ENCODE measurements around the gene EHHADH.

The EHHADH gene

GRCh38 chr3:185210621-185211142 is 43.2 kb downstream of the EHHADH start:
- TF ChIP-seq CTCF (IDR thresholded peaks at IDR 0.05; ENCODE audit: low read depth, low read length, missing control alignments) = no peak
- H3K4me3 ChIP-seq (replicated peaks; ENCODE audit: low read depth, low read length) = no peak overlapping the region
- no peak for DNase-seq (ENCODE audit: extremely low read depth, low read depth)

- H3K4me3 ChIP-seq (replicated peaks; ENCODE audit: low read depth, low read length) = no peak overlapping the region
- DNase-seq (ENCODE audit: extremely low read depth, low read depth) = no peak
- no peak for TF ChIP-seq CTCF (IDR thresholded peaks at IDR 0.05; ENCODE audit: low read depth, low read length, missing control alignments)
These were observed 45.0 kb downstream of the EHHADH start for GRCh38 chr3:185208823-185209222.

GRCh38 chr3:185207931-185208746 is 45.7 kb downstream of the EHHADH start:
- TF ChIP-seq CTCF (IDR thresholded peaks at IDR 0.05; ENCODE audit: low read depth, low read length, missing control alignments) = no peak
- no peak overlapping the region for H3K4me3 ChIP-seq (replicated peaks; ENCODE audit: low read depth, low read length)
- DNase-seq (ENCODE audit: extremely low read depth, low read depth) = no peak

GRCh38 chr3:185207481-185207880 is 46.4 kb downstream of the EHHADH start:
- no peak for TF ChIP-seq CTCF (IDR thresholded peaks at IDR 0.05; ENCODE audit: low read depth, low read length, missing control alignments)
- DNase-seq (ENCODE audit: extremely low read depth, low read depth) = no peak
- no peak overlapping the region for H3K4me3 ChIP-seq (replicated peaks; ENCODE audit: low read depth, low read length)

GRCh38 chr3:185205865-185206264 is 48.0 kb downstream of the EHHADH start:
- no peak for TF ChIP-seq CTCF (IDR thresholded peaks at IDR 0.05; ENCODE audit: low read depth, low read length, missing control alignments)
- no peak for DNase-seq (ENCODE audit: extremely low read depth, low read depth)
- no peak overlapping the region for H3K4me3 ChIP-seq (replicated peaks; ENCODE audit: low read depth, low read length)

- no peak for TF ChIP-seq CTCF (IDR thresholded peaks at IDR 0.05; ENCODE audit: low read depth, low read length, missing control alignments)
- DNase-seq (ENCODE audit: extremely low read depth, low read depth) = no peak
- no peak overlapping the region for H3K4me3 ChIP-seq (replicated peaks; ENCODE audit: low read depth, low read length)
These were observed 49.0 kb downstream of the EHHADH start for GRCh38 chr3:185204894-185205293.

Data from HFF-Myc (cell line).